Bronchial epithelial cell (primary cell): Measurements from ENCODE around the gene DACT2. TPM values are rescaled to one million over a fixed set of nuclear protein-coding genes. Genes with fewer than 3 reads are reported as not detected.
A peak's percentile ranks its signal among the peaks of the same experiment; 100 is the strongest.

Experiments
- DNase-seq: peaks from one replicate; pipeline ENCODE4 v3.0.0-alpha.2; 2010; ENCODE audit warnings: low read depth
- FAIRE-seq: peaks from 2 replicates; lab custom pipeline; 2011; peaks lifted over from hg19 to GRCh38; lab: Jason Lieb, UNC
- H3K27me3 ChIP-seq: 2 replicates; pipeline ENCODE4 v1.5.1; 2011; ENCODE audit warnings: low read length; ENCODE audit not compliant: control insufficient read depth, insufficient read depth
- H3K36me3 ChIP-seq: 2 replicates; pipeline ENCODE4 v1.5.1; 2011; ENCODE audit warnings: low read length; ENCODE audit not compliant: control insufficient read depth, insufficient read depth
- H3K4me3 ChIP-seq: 2 replicates; pipeline ENCODE4 v1.5.1; 2011; ENCODE audit warnings: mild to moderate bottlenecking, low read depth, low read length, control low read depth
- total RNA-seq: library from RNA; depleted of rRNA; stranded (reverse); fragments of >200 nt; gene quantifications from 2 replicates; pipeline ENCODE4 v1.2.1, GENCODE V29; 2014
- TF ChIP-seq, protein P1 (sequence below): IDR thresholded peaks from 2 replicates; pipeline ENCODE4 v1.5.1; 2011; ENCODE audit warnings: mild to moderate bottlenecking, moderate library complexity, low read length, control low read depth, inconsistent platforms; ENCODE audit not compliant: insufficient read depth, severe bottlenecking

The DACT2 gene
- total RNA-seq, 1 donor from 2014 or later: 1.3 TPM

GRCh38 chr6:168333039-168333438 is 13.5 kb upstream of the DACT2 start:
- DNase-seq (no peak), FAIRE-seq (no peak)
- Histone ChIP-seq H3K4me3 (no peak overlapping the region), H3K27me3 (no peaks in the 10 kb centered on the region), H3K36me3 (no peaks in the 10 kb centered on the region)
- TF ChIP-seq, protein P1, sequence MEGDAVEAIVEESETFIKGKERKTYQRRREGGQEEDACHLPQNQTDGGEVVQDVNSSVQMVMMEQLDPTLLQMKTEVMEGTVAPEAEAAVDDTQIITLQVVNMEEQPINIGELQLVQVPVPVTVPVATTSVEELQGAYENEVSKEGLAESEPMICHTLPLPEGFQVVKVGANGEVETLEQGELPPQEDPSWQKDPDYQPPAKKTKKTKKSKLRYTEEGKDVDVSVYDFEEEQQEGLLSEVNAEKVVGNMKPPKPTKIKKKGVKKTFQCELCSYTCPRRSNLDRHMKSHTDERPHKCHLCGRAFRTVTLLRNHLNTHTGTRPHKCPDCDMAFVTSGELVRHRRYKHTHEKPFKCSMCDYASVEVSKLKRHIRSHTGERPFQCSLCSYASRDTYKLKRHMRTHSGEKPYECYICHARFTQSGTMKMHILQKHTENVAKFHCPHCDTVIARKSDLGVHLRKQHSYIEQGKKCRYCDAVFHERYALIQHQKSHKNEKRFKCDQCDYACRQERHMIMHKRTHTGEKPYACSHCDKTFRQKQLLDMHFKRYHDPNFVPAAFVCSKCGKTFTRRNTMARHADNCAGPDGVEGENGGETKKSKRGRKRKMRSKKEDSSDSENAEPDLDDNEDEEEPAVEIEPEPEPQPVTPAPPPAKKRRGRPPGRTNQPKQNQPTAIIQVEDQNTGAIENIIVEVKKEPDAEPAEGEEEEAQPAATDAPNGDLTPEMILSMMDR: peak; percentile 7

DNA sequence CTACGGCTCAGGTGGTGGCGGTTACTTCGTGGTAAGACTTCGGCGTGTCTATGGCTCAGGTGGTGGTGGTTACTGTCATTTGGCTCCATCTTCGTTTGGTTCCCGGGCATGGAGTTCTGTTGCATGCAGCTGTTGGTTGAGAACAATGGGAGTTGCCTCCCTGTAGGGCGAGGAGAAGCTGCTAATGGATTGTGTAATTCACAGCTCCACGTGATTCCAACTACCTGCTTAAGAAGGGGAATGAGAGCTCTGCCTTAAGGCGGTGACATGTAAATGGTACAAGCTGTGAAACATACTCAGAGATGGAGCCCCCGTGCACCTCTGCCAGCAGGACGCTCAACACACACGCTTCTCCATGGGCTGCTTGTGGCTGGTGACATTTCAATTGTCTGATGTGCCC is 12.4 kb upstream of the DACT2 start:
- no peak for FAIRE-seq

GRCh38 chr6:168331058-168331457 is 11.5 kb upstream of the DACT2 start:
- H3K27me3 ChIP-seq: no peaks in the 10 kb centered on the region
- no peak overlapping the region for H3K4me3 ChIP-seq
- DNase-seq: no peak
- TF ChIP-seq, protein P1: no peak
- no peak for FAIRE-seq
- H3K36me3 ChIP-seq: no peaks in the 10 kb centered on the region

More for the DNA sequence above, 12.4 kb upstream of the DACT2 start:
- H3K4me3 ChIP-seq: no peak overlapping the region
- TF ChIP-seq, protein P1: no peak
- H3K36me3 ChIP-seq: no peaks in the 10 kb centered on the region
- H3K27me3 ChIP-seq: no peaks in the 10 kb centered on the region
- no peak for DNase-seq

- TF ChIP-seq, protein P1: no peak
- H3K36me3 ChIP-seq: no peaks in the 10 kb centered on the region
- no peak for FAIRE-seq
Measured at GRCh38 chr6:168330403-168330802, 10.8 kb upstream of the DACT2 start.

DNA sequence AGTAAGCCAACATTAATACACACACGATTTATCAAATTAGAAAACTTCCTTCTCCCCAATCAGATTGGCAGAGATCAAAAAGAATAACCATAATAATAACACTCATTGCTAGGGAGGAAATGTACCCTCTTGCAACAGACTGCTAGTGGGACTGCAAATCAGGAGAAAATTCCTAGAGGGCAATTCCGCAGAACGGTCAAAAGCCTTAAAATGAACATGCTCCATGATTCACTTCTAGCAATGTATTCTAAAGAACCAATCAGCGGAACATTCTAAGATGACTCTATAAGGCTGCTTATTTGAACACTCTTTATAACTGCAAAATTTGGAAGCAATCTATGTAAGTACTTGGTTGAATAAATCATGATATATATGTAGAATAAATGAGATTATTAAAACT is 8.5 kb upstream of the DACT2 start:
- H3K4me3 ChIP-seq: no peak overlapping the region
- FAIRE-seq (no peak), DNase-seq (no peak)
- H3K27me3 ChIP-seq: no peaks in the 10 kb centered on the region
- TF ChIP-seq, protein P1: no peak
- no peaks in the 10 kb centered on the region for H3K36me3 ChIP-seq

More at GRCh38 chr6:168330403-168330802, 10.8 kb upstream of the DACT2 start:
- no peak for DNase-seq
- Histone ChIP-seq H3K4me3 (no peak overlapping the region), H3K27me3 (no peaks in the 10 kb centered on the region)
